ENCODE results near the gene ATPAF2.

Gene ATPAF2

GRCh38 chr17:17985153-17985552 is 53.8 kb downstream of the ATPAF2 start:
- no peak for DNase-seq (ENCODE audit: low read depth)

GRCh38 chr17:17983776-17984175 is 55.2 kb downstream of the ATPAF2 start:
- no peak for DNase-seq (ENCODE audit: low read depth)

- no peak for DNase-seq (ENCODE audit: low read depth)
Observed at GRCh38 chr17:17983376-17983775, 55.6 kb downstream of the ATPAF2 start.

- DNase-seq (ENCODE audit: low read depth): no peak
Observed at GRCh38 chr17:17982801-17983200, 56.2 kb downstream of the ATPAF2 start.

DNA sequence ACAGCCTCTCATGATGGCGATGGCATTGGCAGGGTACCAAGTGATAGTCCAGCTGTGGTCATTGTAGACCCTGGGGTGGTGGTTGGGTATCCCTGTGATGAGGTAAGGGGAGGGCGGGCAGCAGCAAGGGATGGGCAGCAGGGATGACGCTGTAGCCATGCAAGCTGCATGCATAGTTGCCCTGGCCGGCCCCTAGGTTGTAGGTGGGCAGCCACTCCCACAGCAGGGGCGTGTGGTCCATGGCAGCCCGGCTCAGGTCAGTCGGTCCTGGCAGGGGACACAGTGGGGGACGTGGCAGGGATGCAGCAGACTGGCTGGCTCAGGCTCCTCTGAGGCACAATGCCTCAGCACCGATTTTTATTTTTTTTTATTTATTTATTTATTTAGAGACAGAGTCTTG is 57.6 kb downstream of the ATPAF2 start:
- no peak for DNase-seq (ENCODE audit: low read depth)

GRCh38 chr17:17979778-17980177 is 59.2 kb downstream of the ATPAF2 start:
- no peak for DNase-seq (ENCODE audit: low read depth)

DNA sequence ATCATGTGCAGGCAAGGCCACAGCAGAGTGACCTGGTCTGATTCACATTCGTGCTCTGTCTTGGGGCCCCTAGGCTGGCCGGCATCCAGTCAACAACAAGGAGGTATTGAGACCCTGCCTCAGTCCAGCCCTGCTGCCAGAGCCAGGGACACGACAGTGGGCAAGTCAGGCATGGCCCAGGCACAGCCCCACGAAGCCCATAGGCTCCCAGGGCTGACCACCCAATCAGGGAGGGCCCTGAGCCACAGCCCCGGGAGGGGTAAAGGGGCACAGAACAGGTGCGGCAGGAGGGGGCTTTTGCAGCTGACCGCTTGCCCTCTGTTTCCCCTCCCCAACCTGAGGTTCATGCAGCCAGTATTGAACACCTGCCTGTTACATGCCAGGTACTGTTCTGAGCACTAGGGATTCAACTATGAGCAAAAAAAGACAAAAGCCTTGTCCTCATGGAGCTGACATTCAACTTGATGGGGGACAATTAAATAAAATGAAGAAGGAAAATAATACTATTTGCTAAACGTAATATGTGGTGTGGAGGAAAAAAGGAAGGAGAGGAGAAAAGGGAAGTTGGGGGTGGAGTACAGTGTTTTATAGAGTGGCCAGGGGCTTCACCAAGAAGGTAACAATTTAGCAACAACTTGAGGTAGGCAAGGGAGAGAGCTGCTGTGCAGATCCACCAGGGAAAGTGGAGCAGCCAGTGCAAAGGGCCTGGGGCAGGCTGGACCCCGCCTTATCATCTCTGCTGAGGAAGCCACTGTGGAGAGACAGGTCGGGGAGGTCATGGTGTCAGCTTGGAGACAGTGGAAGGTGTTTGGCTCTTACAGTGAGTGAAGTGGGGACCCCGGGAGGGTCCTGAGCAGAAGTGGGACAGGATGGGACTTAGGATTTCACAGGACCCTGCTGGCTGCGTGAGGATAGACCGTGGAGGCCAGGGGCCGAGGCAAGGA is 60.2 kb downstream of the ATPAF2 start:
- no peak for DNase-seq (ENCODE audit: low read depth)

GRCh38 chr17:17976931-17977570 is 61.9 kb downstream of the ATPAF2 start:
- no peak for DNase-seq (ENCODE audit: low read depth)

GRCh38 chr17:17975436-17975835 is 63.5 kb downstream of the ATPAF2 start:
- no peak for DNase-seq (ENCODE audit: low read depth)

GRCh38 chr17:17972952-17973254 is 66.1 kb downstream of the ATPAF2 start:
- no peak for DNase-seq (ENCODE audit: low read depth)

DNA sequence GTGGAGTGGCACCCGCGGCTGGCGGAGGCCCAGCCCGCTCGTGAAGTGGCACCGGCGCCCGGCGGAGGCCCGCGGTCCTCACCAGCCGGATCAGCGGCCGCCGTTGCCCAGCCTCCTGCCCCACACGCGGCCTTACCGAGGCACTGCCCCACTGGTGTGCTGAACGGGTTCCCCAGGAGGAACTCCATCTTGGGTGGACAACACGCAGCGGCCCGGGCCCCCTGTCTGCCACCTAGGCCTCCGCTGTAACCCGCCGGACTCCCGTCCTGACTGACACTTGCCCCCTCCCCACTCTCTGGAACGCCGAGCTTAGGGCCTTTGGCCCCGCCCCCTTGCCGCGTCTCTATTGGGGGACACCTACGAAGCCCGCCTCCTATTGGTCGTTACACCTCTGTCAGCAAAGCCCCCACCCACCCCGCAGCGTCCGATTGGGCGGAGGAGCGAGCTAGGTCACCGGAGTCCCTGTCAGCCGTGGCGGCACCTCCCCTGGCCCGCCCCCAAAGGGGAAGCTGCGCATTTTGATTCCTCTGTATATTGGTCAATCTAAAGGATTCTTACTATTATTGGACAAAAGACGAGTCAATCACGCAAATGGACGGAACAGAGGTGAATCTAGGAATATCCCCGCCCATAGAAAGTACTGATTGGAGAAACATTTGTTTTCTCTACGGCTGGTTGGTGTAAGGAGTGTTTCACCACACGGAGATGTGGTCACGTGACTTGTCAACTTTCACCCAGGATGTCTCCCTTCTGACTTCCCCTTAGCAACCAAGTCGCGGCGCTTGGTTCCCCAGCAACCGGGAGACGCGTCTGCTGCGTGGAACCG is 66.6 kb downstream of the ATPAF2 start, which contains the start of the genes DRC3 and TOM1L2:
TSS of gene DRC3 (plus strand) at position 737 of the 826 bp plus-strand sequence. CDS start 4,737 bp downstream, outside the sequence.
TSS of gene TOM1L2 (minus strand) at position 275 of the 826 bp plus-strand sequence. CDS start at position 188, 87 bp downstream.
- DNase-seq (ENCODE audit: low read depth): peak; percentile 100

GRCh38 chr17:17971431-17972125 is 67.4 kb downstream of the ATPAF2 start:
- no peak for DNase-seq (ENCODE audit: low read depth)

GRCh38 chr17:17970699-17971430 is 68.1 kb downstream of the ATPAF2 start:
- DNase-seq (ENCODE audit: low read depth): no peak

All from activated T-helper 9 cell treated with anti-CD3 and anti-CD28 coated beads, Interleukin-2, amount 50 U/mL, for 16 hours (primary cell).